Lower leg skin (tissue), 3 donors: ENCODE measurements around the gene DUOX1.
"Not testable (repeated sequence)": the region's sequence is repeated elsewhere in the genome, so short reads cannot be mapped to it uniquely, and the experiment has no call there.

Source experiments
- POLR2A ChIP-seq, 2 donors: fragments of 450-650 bp; IDR thresholded peaks; one replicate each; pipeline ENCODE4 v1.6.1; 2016 to 2017; ENCODE audit warnings: antibody characterized with exemption in 2 of 2, mild to moderate bottlenecking in 1 of 2, moderate library complexity in 1 of 2
- TF ChIP-seq, protein P1 (sequence below), 3 donors: fragments of 450-650 bp; IDR thresholded peaks; one replicate each; pipeline ENCODE4 v1.5.1; 2016; ENCODE audit warnings: antibody characterized with exemption in 3 of 3, mild to moderate bottlenecking in 3 of 3, moderate library complexity in 2 of 3

DNA sequence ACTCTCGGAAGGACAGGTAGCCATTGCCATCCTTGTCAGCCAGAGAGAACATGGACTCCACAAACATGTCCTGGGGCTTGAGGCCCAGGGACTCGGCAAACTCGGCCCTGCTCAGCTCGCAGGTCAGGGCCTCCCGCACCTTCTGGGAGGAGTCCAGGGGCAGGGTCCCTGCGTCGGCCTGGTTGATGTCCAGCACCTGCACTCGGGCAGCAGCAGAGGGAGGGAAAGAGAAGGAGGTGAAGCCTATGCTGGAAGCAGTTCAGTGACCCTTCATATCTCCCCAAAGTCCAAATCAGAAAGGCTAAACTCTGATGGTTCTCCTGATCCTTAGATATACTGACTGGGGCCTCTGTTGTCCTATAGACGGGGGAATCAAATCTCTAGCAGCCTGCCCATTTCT is 25.6 kb upstream of the DUOX1 start:
- TF ChIP-seq, protein P1, sequence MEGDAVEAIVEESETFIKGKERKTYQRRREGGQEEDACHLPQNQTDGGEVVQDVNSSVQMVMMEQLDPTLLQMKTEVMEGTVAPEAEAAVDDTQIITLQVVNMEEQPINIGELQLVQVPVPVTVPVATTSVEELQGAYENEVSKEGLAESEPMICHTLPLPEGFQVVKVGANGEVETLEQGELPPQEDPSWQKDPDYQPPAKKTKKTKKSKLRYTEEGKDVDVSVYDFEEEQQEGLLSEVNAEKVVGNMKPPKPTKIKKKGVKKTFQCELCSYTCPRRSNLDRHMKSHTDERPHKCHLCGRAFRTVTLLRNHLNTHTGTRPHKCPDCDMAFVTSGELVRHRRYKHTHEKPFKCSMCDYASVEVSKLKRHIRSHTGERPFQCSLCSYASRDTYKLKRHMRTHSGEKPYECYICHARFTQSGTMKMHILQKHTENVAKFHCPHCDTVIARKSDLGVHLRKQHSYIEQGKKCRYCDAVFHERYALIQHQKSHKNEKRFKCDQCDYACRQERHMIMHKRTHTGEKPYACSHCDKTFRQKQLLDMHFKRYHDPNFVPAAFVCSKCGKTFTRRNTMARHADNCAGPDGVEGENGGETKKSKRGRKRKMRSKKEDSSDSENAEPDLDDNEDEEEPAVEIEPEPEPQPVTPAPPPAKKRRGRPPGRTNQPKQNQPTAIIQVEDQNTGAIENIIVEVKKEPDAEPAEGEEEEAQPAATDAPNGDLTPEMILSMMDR (IDR thresholded peaks at IDR 0.05) = not testable (repeated sequence)
- not testable (repeated sequence) for TF ChIP-seq POLR2A (IDR thresholded peaks at IDR 0.05)
